SK-N-MC (cell line): ENCODE results near the gene EIF3D.

ENCODE experiments used
- EZH2 ChIP-seq: fragments of 200-600 bp; sonication (generic); IDR thresholded peaks from one replicate; pipeline ENCODE4 v1.6.1; 2017; ENCODE audit warnings: antibody characterized with exemption
- FOXP2 ChIP-seq: optimal IDR thresholded peaks from 2 replicates; pipeline ENCODE3; 2011; ENCODE audit warnings: mild to moderate bottlenecking, moderate library complexity; ENCODE audit not compliant: insufficient read depth; ENCODE audit errors: extremely low read length, control extremely low read depth
- POLR2AphosphoS5 ChIP-seq: IDR thresholded peaks from 2 replicates; pipeline ENCODE4 v1.6.1; 2012; ENCODE audit warnings: mild to moderate bottlenecking, low read depth, low read length, borderline replicate concordance

DNA sequence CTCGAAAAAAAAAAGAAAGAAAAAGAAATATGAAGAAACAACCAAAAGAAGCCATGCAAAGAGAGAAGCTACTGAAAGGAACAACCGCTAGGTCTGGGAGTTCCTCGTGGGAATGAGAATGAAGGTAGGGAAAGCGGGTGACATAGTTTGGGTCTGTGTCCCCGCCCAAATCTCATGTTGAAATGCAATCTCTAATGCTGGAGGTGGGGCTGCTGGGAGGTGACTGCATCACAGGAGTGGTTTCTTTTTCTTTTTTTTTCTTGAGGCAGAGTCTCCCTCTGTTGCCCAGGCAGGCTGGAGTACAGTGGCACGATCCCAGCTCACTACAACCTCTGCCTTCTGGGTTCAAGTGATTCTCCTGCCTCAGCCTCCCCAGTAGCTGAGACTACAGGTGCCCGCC, 37.8 kb downstream of the EIF3D start:
- TF ChIP-seq POLR2AphosphoS5 (no peak), EZH2 (no peak), FOXP2 (no peak)
